Hematopoietic multipotent progenitor cell treated with erythropoietin and hydrocortisone succinate and interleukin-3 and kit ligand, for 6 days (in vitro differentiated cells): ENCODE data around the gene FBXO8.

Experiments used
- DNase-seq: peaks from one replicate; pipeline ENCODE4 v3.0.0-alpha.2; 2015

Gene FBXO8

GRCh38 chr4:174204164-174204831, 79.2 kb downstream of the FBXO8 start:
- DNase-seq, result no peak

- no peak for DNase-seq
These were observed 81.6 kb downstream of the FBXO8 start for GRCh38 chr4:174201871-174202270.

- DNase-seq, result no peak
These were observed 83.7 kb downstream of the FBXO8 start for GRCh38 chr4:174199735-174200134.

GRCh38 chr4:174198828-174199227, 84.6 kb downstream of the FBXO8 start:
- DNase-seq, result no peak

GRCh38 chr4:174198396-174198795, 85.1 kb downstream of the FBXO8 start:
- DNase-seq, result no peak

- DNase-seq, result no peak
These were observed 89.8 kb downstream of the FBXO8 start for GRCh38 chr4:174193438-174194374.

GRCh38 chr4:174192943-174193342, 90.5 kb downstream of the FBXO8 start:
- no peak for DNase-seq

GRCh38 chr4:174190832-174191500, 92.5 kb downstream of the FBXO8 start:
- no peak for DNase-seq

- no peak for DNase-seq
These were observed 94.0 kb downstream of the FBXO8 start for GRCh38 chr4:174189392-174190015.
